ENCODE data around the gene IGF2BP2.

The IGF2BP2 gene

DNA sequence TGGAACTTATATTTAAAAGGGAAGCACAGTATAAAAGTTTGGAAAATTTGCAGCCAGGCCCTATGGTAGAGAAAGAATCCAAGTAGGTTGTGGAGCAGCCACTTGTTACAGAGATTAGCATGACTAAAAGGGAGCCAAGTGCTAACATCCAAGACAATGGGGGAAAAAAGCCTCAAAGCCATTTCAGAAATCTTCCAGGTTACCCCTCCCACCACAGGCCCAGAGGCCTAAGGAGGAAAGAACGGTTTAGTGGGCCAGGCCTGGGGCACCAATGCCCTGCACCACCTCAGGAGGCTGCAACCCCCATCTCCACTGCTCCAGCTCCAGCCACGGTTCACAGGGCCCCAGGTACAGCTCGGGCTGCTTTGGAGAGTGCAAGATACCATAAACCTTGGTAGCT, 69.9 kb downstream of the IGF2BP2 start:
- H3K27ac ChIP-seq: no peak overlapping the region
- TF ChIP-seq, protein P1, sequence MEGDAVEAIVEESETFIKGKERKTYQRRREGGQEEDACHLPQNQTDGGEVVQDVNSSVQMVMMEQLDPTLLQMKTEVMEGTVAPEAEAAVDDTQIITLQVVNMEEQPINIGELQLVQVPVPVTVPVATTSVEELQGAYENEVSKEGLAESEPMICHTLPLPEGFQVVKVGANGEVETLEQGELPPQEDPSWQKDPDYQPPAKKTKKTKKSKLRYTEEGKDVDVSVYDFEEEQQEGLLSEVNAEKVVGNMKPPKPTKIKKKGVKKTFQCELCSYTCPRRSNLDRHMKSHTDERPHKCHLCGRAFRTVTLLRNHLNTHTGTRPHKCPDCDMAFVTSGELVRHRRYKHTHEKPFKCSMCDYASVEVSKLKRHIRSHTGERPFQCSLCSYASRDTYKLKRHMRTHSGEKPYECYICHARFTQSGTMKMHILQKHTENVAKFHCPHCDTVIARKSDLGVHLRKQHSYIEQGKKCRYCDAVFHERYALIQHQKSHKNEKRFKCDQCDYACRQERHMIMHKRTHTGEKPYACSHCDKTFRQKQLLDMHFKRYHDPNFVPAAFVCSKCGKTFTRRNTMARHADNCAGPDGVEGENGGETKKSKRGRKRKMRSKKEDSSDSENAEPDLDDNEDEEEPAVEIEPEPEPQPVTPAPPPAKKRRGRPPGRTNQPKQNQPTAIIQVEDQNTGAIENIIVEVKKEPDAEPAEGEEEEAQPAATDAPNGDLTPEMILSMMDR (conservative IDR thresholded peaks at IDR 0.05): no peak
- no peak for TF ChIP-seq ZFX (IDR thresholded peaks at IDR 0.05)

DNA sequence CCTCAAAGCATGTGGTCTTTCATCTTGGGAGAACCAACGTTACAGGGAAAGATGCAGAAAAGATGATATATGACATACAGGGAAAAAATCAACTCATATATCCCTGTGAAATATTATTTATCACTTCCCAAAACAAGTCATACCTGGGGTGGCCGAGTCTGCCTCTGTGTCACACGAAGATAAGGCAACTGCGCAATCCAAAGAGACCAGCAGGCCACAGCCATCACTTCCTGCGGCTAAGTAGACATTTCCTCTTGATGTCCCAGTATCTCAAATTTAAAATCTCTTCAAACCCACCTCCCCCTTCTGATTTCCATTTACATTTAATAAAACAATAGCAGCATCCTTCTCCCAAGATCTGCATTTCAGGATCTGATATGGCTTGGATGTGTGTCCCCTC, 71.5 kb downstream of the IGF2BP2 start:
- H3K27ac ChIP-seq: no peak overlapping the region
- no peak for TF ChIP-seq ZFX (IDR thresholded peaks at IDR 0.05)
- TF ChIP-seq, protein P1 (conservative IDR thresholded peaks at IDR 0.05): no peak

DNA sequence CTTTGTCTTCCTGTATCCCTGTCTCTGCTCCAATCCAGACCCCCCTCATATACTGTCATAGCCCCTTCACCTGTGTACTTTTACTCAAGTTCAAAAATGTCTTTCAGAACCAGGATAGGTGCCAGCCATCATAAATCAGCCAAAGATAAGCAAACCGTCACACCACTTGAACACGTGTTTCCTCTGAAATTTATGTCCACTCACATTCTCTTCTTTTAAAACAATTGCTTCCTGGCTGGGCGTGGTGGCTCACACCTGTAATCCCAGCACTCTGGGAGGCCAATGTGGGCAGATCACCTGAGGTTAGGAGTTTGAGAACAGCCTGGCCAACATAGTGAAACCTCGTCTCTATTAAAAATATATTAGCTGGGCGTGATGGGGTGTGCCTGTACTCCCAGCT, 74.1 kb downstream of the IGF2BP2 start:
- TF ChIP-seq, protein P1 (conservative IDR thresholded peaks at IDR 0.05): no peak
- no peak for TF ChIP-seq ZFX (IDR thresholded peaks at IDR 0.05)
- no peak overlapping the region for H3K27ac ChIP-seq

DNA sequence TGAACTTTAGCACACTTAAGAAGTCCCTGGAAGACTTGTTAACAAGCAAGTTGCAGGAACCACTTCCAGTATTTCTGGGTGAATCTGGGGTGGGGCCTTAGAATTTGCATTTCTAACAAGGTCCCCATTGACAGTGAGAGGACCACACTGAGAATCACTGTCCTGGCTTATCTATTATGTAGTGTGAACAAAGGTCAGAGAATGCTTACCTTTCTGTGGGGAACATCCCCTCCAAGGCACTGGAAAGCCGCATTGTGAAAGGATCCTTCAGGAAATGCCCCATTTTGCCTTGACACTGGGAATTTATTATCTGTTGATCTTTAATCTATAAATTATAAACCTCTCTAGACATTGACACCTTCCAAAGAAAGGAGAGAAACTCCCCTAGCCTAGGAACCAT, 74.8 kb downstream of the IGF2BP2 start:
- TF ChIP-seq, protein P1 (conservative IDR thresholded peaks at IDR 0.05): no peak
- TF ChIP-seq ZFX (IDR thresholded peaks at IDR 0.05): no peak
- H3K27ac ChIP-seq: no peak overlapping the region

DNA sequence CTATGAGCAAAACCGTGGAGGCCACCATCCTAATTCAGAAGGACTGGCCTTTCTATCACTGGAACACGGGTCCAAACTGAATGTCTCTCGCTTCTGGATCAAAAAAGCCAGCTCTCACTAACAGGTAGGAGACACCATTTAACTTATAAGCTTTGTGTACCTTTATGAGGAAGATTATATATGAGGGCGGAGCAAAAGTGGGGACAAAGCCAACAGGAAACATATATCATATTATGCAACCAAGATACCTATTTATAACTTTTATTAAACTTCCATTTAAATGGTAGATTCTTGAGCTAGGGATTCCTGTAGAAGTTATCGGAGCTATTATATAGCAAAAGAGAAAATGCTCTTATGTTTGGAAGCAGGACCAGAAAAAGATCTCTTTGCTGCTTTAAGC, 78.4 kb downstream of the IGF2BP2 start:
- peak overlapping the region; percentile 37; the same call in 1 of the 2 replicates for H3K27ac ChIP-seq

DNA sequence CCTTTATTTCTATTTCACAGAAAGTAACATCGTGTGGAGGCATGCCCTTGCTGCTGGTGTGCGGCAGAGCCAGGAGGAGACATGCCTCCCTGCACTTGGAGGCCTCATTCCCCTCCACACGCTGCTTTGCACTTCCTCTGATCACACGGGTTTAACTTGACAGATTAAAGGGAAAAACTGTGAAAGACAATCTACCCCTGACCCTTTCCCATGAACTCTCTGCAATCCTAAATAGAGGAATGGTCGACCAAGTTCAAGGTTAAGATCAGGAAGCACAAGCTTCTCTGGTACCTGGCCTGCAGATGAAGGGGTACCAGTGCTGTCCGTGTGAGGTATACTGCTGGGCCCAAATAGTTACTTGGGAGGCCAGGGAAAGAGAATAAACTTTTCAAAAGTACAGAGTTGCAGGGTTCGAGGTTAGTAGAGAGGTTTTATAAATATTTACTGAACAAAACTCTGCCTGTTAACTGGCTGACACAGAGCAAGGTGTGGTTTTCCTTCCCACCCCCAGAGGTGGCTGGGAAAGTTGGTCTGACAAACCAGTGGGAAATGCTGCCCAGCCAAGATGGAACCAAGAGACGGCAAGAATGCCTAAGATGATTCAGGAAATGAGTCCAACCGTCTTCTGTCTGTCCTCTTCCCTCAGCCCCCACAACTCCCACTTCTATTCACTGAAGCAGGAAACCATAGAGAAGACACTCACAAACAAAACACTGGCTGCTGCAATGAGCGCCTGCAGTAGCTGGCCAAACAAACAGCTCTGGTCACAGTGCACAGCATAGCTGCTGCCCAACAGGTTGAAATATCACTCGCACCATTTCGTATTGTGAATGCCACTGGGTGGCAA, 79.6 kb downstream of the IGF2BP2 start:
- H3K27ac ChIP-seq: no peak overlapping the region
- TF ChIP-seq, protein P1 (conservative IDR thresholded peaks at IDR 0.05): no peak
- no peak for TF ChIP-seq ZFX (IDR thresholded peaks at IDR 0.05)

More for the DNA sequence above, 78.4 kb downstream of the IGF2BP2 start:
- TF ChIP-seq ZFX (IDR thresholded peaks at IDR 0.05): no peak
- TF ChIP-seq, protein P1 (conservative IDR thresholded peaks at IDR 0.05): no peak

DNA sequence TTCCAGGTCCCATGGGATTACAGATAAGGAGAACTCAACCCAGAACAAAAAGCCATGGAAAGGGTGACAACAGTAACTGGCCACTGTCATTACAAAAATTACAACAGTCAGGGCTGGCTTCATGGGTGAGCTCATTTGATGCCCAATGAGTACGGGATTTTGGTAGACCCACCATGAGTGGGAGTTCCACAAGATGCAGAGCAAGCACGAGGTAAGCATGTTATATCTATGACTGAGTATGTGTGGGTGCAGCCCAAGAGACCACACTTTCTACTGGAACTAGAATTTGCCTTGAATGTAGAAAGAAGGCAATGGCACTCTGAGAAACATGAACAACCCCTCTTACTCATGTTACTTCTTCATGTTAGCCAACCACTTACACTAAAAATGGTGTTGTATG, 83.3 kb downstream of the IGF2BP2 start:
- TF ChIP-seq, protein P1 (conservative IDR thresholded peaks at IDR 0.05): no peak
- TF ChIP-seq ZFX (IDR thresholded peaks at IDR 0.05): no peak
- H3K27ac ChIP-seq: no peak overlapping the region
